ENCODE data around the gene SHC2. TPM values are rescaled to one million over a fixed set of nuclear protein-coding genes. Genes with fewer than 3 reads are reported as not detected.

The SHC2 gene
- total RNA-seq, 1 donor from 2014 or later: 29.7 TPM

GRCh38 chr19:407511-408440 lies 53.1 kb downstream of the SHC2 start:
- Histone ChIP-seq H3K79me2 (ENCODE audit: insufficient read depth, low read length) (no peaks in the 10 kb centered on the region), H3K4me3 (ENCODE audit: insufficient read depth, low read depth, low read length) (no peak overlapping the region), H3K9me3 (ENCODE audit: insufficient read depth, low read depth, low read length) (no peaks in the 10 kb centered on the region), H4K20me1 (ENCODE audit: insufficient read depth, low read length) (no peaks in the 10 kb centered on the region), H3K4me2 (ENCODE audit: low read length) (no peak overlapping the region), H3K9ac (ENCODE audit: low read length) (no peak overlapping the region), H3K27me3 (ENCODE audit: insufficient read depth, low read length) (peaks cover 10% of the 10 kb centered on the region), H2AFZ (ENCODE audit: low read depth, low read length) (no peak overlapping the region), H3K4me1 (ENCODE audit: insufficient read depth, low read length) (peaks cover 3% of the 10 kb centered on the region), H3K27ac (ENCODE audit: low read depth, low read length) (no peak overlapping the region), H3K36me3 (ENCODE audit: insufficient read depth, low read length) (no peaks in the 10 kb centered on the region)
- H3K36me3 Mint-ChIP-seq (ENCODE audit: low read depth, unreplicated experiment): no peaks in the 10 kb centered on the region
- H3K9me3 Mint-ChIP-seq (ENCODE audit: unreplicated experiment): peaks cover 2% of the 10 kb centered on the region
- no peak overlapping the region for H3K4me3 Mint-ChIP-seq (ENCODE audit: unreplicated experiment)
- no peaks in the 10 kb centered on the region for H3K4me1 Mint-ChIP-seq (ENCODE audit: low read depth, unreplicated experiment)
- H3K27me3 Mint-ChIP-seq (ENCODE audit: low read depth, unreplicated experiment): peaks cover 6% of the 10 kb centered on the region
- DNase-seq (ENCODE audit: low read depth) (no peak), FAIRE-seq (no peak)
- TF ChIP-seq EZH2 (IDR thresholded peaks at IDR 0.05; ENCODE audit: insufficient read depth, low read length): no peak
- TF ChIP-seq CTCF (IDR thresholded peaks at IDR 0.05; ENCODE audit: insufficient read depth, low read depth, low read length): no peak
- H3K27ac Mint-ChIP-seq (ENCODE audit: unreplicated experiment): no peak overlapping the region

GRCh38 chr19:406971-407510 lies 53.8 kb downstream of the SHC2 start:
- no peaks in the 10 kb centered on the region for H3K4me1 Mint-ChIP-seq (ENCODE audit: low read depth, unreplicated experiment)
- no peak overlapping the region for H3K27ac ChIP-seq (ENCODE audit: low read depth, low read length)
- H3K4me1 ChIP-seq (ENCODE audit: insufficient read depth, low read length): peaks cover 3% of the 10 kb centered on the region
- no peaks in the 10 kb centered on the region for H3K9me3 ChIP-seq (ENCODE audit: insufficient read depth, low read depth, low read length)
- no peak overlapping the region for H3K4me3 ChIP-seq (ENCODE audit: insufficient read depth, low read depth, low read length)
- no peak overlapping the region for H3K4me2 ChIP-seq (ENCODE audit: low read length)
- FAIRE-seq (no peak), DNase-seq (ENCODE audit: low read depth) (no peak)
- H2AFZ ChIP-seq (ENCODE audit: low read depth, low read length): no peak overlapping the region
- H3K9ac ChIP-seq (ENCODE audit: low read length): no peak overlapping the region
- TF ChIP-seq EZH2 (IDR thresholded peaks at IDR 0.05; ENCODE audit: insufficient read depth, low read length) (no peak), CTCF (IDR thresholded peaks at IDR 0.05; ENCODE audit: insufficient read depth, low read depth, low read length) (no peak)
- H3K4me3 Mint-ChIP-seq (ENCODE audit: unreplicated experiment): no peak overlapping the region
- H3K27me3 Mint-ChIP-seq (ENCODE audit: low read depth, unreplicated experiment): peaks cover 6% of the 10 kb centered on the region
- H4K20me1 ChIP-seq (ENCODE audit: insufficient read depth, low read length): no peaks in the 10 kb centered on the region
- H3K36me3 ChIP-seq (ENCODE audit: insufficient read depth, low read length): no peaks in the 10 kb centered on the region
- no peaks in the 10 kb centered on the region for H3K36me3 Mint-ChIP-seq (ENCODE audit: low read depth, unreplicated experiment)
- peaks cover 2% of the 10 kb centered on the region for H3K9me3 Mint-ChIP-seq (ENCODE audit: unreplicated experiment)
- peaks cover 10% of the 10 kb centered on the region for H3K27me3 ChIP-seq (ENCODE audit: insufficient read depth, low read length)
- no peak overlapping the region for H3K27ac Mint-ChIP-seq (ENCODE audit: unreplicated experiment)
- no peaks in the 10 kb centered on the region for H3K79me2 ChIP-seq (ENCODE audit: insufficient read depth, low read length)
